Ureter (tissue), 1 donor: ENCODE data around the gene SLC24A3. TPM values are rescaled to one million over a fixed set of nuclear protein-coding genes. Genes with fewer than 3 reads are reported as not detected.

Experiments used
- DNase-seq: peaks from one replicate; pipeline ENCODE4 v3.0.0-alpha.2; 2020; ENCODE audit warnings: low spot score
- total RNA-seq: library from RNA; stranded (reverse); gene quantifications from one replicate; pipeline ENCODE4 v1.2.4, GENCODE V29; 2023
- donor health status: DM: yes; HTN: yes; CAD: no.

Gene SLC24A3
- total RNA-seq, 1 donor from 2014 or later, result 17.1 TPM

DNA sequence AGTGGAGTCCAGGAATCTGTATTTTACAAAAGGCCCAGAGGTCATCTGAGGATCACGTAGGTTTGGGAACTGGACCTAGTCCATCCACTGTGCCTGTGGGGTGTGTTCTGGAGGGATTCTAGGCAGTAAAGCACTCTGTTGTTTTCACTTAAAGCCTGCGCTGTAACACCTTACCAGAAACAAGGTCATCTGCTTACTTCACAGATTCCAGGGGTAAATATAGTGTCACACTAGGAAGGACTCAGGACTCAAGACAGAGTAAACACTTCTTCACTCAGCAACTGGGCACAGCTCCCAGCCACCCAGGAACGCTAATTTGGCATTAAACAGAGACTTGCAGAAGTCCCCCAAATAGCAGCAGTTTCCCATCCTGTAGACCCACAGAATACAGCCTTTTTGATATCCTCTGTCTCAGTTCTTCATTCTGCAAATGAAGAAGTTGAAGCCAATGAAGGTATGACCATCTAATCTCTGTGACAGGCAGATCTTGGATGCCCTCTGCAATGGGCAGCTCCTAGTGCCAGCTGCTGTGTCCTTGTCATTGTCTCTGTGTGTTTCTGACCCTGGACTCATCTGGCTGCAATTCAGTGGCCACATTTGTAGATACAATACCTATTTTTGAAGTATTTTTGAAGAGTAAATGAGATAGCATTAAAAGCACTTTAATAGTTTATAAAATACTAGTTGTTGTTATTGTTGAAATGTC, 129.1 kb downstream of the SLC24A3 start:
- no peak for DNase-seq

DNA sequence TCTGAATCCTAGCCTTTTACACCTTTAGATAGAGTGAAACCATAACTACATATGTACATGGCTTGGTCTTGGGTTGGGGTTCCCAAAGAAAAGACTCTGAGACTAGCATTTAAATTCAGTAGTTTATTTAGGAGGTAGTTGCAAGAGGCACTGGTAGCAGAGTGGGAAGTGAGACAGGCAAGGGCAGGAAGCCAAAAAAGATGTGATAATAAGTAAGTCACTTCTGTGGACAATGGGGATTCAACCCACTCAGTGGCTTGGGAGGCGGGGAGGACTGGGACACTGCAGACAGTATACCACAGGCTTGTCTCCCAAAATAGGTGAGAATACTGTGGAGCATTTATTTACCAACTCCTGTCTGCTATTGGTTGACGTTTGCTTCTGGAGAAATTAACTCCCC, 131.9 kb downstream of the SLC24A3 start:
- DNase-seq, result no peak

DNA sequence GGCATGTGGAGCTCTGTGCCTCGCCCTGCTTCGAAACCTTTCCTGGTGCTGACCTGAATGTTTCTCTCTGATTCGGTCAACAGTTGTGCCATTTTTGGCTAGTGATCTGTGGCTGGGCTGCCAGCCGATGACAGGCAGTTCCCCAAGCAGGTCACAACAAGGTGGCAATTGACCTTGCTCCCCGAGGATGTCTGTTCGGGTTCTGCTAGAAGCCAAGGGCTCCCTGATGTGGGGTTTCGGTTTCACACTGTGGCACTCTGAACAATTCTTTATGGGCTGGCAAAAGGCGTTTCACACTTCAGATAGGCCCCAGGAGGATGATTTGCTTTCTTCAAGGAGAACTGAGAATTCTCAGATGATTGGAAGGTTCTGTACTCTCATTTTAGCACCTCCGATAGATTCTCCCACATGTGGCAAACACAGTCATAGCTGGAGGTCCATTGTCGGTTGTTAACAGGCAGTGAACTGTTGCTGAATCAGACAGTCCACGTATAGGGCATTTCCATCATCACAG, 135.6 kb downstream of the SLC24A3 start:
- DNase-seq, result no peak

DNA sequence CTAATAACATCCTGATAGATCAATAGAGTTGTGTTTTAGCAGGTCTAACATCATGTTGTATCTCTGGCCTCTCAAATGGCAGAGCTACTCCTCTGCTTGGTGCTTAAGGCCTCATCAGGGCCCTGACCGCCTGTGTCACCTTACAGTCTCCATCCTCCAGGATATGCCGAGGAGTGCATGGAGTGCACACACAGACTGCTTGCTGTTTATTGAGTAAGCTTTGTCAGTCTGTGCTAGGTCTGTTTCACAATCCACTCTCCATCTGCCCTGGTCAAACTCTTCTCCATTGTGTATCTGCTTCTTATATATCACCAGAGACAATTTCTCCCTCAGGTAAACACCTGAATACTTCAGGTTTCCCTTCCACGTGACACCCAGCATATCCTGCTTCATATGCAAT, 136.1 kb downstream of the SLC24A3 start:
- DNase-seq, result no peak

DNA sequence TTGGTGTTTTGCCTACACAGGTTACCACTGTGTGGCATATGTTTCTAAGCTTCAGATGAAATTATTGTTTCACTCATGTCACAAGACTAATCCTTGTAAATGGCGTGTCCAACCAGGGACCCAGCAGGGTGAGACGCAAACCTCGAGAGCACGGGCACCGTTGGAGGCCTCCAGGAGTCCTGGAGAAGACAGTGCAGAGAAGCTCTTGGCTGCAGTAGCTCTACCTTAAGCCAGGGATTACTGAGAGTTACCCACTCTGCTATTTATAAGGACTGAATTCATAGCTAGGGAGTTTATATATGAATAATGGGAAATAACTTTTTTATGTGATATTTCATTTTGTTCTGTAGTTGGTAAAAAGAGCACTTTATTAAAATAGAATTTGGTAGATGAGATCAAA, 137.4 kb downstream of the SLC24A3 start:
- DNase-seq, result no peak

DNA sequence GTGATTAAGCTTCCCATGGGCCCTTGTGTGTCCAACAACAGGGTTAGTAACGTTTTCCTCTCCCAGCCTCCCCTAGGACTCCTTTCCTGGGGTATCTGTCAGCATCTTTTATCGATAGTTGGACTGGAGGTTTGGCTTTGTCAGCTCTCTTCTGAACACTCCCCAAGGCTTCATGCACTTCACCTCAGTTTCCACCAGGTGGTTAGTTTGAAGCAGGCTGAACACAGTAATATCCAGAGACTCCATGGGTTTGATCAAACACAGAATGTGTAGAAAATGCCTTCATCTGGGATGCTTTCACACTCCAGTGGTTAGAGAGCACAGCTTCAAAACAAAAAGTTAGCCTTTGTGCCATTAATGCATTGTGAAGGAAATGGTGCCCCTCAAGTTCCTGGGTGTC, 139.1 kb downstream of the SLC24A3 start:
- no peak for DNase-seq

DNA sequence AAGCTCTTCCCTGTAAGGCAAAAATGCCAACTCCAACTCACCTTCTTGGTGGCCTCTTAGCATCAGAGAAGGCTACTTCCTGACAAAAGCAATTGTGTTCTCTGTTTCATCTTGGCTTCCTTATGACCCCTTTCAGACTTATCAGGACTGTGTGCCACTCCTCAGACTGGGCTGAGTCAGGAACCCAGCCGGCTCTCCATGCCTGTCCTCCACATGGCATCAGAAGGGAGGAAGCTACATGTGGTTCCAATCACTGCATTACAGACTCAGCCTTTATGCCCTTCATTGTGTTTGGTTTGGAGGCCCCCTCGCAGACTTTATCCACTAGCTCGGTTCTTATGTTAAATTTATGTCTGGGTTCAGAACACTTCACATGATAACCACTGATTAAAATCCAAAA, 142.5 kb downstream of the SLC24A3 start:
- DNase-seq, result no peak

DNA sequence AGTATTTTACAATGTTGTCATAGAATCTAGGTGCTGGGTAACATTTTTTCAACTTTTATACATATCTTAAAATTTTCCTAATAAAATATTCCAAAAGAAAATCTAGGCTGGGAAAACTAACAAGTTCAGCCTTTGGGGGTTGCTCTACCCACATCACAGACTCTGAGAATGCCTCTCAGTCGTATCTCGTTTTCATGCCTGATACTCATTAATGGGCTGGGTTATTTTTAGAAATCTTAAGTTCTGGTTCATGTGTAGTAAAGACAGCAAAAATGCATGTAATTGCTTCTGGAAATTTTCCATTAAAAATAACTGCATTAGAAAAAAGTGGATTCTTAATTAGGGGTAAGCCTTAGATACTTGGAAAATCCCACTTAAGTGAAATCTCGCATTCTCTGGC, 149.3 kb downstream of the SLC24A3 start:
- no peak for DNase-seq

DNA sequence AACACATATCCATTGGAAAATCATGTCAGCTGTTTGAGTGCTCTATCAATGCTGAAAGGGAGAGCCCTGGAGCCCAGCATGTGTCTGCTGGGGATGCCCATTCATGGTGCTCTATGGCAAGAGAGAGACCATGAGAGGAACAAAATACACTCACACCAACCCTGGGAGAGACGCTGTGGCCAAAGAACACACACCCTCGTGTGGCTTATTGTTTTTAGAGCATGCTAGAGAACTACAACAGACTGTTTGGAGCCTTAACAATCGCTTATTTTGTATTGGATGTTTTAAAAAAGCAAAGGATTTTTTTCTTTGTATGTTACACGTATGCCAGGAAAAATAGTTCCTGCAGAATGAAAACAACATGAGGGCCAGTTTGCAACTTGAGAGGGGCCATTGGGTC, 151.0 kb downstream of the SLC24A3 start:
- no peak for DNase-seq

DNA sequence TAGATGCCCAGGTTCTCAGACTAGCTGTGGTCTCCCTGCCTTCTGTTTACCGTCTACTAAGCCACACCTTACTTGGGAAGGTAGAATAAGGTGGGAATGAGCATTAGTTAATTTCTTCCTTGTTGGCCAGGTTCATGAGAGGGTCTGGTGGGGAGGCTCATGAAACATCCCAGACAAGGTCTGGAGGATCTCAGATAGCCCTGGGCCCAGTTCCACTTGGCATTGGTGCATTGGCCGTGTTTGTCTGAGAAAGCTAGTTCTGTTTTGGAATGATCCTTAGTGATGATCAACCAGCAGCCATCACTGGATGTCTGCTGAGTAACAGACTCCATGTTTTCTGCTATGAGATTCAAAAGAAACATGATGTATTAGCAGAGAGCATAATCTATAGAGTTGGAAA, 155.1 kb downstream of the SLC24A3 start:
- DNase-seq, result peak; percentile 15

DNA sequence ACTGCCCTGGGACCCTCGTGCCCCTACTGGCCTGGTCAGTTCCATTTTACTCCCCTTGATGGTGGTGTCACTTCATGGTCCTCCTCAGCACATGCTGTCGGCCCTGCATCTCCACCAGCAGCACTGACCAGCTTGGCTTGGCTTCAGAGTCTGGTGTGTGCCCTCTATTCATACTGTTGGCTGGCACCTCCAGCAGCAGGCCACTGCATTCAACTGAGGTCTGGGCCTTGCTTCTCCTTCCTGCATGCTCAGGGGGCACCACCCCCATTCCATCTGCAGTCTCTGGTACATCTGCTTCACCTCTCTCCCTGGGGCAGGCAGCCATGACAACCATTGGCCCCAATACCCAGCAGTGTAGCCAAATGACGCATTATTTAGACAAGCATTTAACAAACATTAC, 155.9 kb downstream of the SLC24A3 start:
- DNase-seq, result no peak

DNA sequence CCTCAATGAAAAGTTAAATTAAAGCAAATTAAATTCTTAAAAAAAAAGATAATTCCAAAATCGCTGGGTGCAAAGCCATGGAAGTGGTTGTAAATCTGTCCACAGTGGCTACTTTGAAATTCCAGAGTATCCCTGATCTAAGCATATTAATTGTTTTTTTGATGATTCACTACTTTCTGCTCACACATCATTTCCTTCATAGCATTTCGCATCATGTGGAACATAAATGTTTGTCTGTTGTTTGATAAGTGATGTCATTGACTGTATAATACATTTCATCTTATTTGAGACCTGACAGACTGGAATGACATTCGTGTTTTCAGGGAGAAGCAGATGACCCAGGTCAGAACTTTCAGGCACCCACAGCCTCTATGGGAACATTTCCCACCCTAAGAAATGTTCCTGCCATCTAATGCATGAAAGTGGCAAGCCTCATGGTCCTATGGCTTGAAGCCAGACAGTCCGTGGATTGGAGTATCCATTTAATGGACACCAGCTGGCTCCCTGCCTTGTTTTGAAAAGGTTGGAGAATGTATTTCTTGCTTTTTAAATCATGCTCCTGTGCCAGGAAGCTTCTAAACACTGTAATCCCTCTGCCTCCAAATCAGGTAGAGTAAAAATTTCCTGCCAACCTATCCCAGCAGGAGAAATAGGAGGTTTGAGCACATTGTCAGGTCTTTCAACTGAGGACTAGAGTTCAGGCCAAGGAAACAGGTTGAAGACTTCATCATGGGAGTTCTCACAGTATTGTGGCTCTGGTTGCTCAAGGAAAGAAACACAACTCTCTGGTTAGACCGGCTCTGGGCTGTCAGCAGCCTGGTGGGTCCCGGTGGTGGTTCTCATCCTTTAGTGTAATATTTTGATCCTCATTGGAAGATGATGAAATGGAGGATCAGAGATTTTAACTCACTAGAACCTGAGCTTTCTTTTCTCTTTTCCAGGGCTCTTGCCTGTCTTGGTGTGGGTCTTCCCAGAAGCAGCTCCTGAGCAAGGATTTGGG, 157.9 kb downstream of the SLC24A3 start:
- DNase-seq, result no peak

DNA sequence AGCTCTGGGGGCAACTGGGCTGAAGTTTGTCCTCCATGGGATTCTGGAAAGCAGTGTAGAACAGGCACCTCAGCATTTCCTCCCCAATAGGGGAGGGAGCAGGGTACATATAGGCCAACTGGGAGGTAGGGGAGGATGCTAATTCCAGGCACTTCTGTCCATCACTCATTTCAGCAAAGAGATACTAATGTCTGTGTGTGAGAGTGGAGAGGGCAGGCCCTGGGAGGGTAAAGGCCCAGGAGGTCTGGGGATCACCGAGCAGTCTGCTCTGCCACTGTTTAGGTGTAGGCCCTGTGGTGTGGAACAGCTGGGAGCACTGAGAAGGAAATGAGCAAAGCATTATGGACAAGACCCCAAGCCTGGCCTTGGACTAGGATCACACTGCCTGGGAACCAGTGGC, 158.7 kb downstream of the SLC24A3 start:
- DNase-seq, result no peak

DNA sequence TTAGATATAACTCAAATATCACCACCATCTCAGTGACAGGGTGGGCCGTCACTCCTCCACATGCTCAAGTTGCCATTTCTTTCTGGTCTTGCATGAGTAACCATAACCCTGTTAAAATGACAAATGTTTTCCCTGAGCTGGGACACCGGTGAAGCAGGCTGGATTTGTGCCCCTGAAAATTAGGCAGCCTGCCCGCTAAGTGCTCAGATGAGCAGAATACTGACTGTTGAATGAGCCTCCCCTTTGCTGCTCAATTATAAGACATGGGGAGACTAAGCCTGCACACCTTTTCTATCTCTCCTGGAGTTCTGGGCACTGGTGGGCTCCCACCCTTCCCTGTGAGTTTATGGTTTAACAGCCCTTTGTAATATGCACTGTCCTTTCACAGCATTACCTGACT, 161.8 kb downstream of the SLC24A3 start:
- no peak for DNase-seq

DNA sequence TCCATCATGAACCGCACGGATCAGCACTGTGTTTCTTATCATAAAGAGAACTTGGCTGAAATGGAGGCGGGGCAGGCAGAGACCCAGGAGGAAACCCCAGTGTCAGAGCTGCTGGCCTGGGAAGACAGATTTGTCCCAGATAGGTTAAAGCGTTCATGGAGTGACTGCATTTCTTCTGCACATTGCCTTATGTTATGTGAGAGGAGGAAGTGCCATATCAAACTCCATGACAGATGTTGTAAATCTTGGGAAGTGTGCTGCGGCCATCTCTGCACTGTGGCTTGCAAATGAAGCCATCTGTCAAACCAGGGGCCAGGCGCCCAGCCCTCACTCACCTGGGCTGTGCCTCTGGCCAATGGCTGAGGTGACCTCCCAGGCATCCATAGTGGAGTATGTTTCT, 163.0 kb downstream of the SLC24A3 start:
- DNase-seq, result no peak

DNA sequence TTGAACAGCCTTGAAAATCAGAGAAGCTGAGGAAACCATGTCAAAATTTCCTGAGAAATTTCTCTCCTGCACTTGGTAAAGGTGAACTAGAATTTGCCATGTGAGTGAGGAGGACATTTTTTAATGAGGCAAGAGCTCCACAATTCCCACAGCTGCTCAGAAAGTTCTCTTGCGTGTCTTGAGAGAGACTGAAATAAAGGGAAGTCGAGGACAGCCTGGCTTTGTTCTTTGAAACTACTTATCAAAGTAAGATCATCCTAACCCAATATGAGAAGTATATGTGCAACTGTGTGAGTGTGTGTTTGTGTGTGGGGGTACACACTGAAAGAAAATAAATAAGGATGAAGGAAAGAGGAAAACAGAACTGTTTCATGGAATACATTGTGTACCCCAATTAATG, 163.4 kb downstream of the SLC24A3 start:
- DNase-seq, result no peak

DNA sequence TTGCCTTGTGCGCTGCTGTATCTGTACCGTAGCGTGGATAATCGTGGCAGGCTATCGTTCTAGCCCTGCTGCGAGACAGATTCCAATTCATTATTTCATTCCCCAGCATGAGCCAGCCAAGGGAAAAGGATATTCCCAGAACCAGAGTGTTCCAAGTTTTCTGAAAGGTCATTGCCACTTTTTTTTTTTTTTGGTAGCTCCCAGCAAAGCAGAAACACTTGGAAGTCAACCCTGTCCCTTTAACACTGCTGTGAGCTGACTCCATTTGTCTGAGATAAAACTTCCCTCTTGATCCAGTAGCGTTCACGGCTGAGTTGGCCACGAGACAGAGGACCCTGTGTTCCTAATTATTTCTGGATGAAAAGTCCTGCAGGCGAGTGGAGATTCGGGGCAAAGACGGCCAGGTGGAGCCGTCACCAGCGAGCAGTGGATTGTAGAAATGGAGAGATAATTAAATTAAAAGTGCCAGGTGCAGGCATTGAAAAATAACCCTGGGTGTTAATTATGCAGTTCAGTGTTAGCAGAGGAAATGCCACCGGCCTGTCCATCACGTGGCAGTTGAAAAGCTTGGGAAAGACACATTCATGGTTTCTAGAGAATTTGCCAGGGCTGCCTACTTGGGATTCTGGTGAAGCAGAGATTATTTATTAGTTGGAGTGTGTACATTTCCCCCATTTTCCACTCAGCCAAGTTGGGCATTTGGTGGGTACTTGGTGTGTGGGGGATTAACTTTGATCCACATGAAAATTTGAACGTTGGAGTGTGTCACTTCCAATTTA, 164.2 kb downstream of the SLC24A3 start:
- no peak for DNase-seq

DNA sequence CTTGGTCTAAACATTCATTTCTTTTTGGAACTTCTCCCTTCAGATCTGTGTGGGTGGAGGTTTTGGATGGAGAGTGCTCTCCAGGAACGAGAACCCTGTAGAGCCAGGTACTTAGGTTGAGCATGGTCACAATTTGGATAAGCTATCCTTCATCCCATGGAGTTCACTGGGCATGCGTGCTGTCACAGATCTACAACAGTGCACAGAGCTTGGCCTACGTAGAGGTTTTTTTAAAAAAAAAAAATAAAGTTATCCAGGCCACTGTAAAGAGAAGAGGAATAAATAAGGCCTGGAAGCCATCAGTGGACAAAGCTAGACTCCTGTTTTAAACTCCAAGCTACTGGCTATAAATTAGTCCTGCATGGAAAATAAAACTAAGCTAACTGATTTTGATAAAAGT, 165.6 kb downstream of the SLC24A3 start:
- DNase-seq, result no peak

DNA sequence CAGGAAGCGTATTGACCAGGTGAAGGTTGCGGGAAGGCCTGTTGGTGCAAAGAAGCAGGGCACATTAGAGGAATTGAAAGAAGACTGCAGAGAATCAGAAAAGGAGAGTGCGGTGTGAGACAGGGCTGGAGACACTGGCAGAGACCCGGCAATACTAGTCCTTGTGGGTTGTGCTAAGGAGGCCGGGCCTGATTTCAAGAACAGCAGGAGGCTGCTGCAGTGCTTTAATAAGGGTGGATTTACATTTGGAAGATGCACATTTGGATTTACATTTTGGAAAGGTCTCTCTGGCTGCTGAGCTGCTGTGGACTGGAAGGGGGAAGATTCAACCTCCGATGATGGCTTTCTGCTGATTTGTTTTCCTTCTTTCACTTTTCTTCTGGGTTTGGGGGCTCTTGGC, 167.8 kb downstream of the SLC24A3 start:
- no peak for DNase-seq

DNA sequence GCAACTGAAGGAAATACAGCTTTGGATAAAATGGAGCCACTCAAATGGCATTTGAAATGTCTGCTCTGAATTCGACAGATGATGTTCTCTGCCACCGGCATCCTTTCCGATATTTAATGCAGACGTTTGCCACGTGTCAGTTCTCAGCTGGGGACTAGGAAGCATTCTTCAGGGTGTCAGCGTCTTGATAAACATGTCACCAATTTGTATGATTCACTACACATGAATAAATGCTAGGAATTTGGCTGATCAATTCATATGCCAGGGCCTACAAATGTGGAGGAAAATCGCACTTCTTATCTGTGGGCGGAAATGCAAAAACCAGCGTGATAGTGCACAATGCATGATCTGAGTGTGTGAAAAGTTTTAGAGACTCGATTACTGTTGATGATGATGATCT, 169.5 kb downstream of the SLC24A3 start:
- no peak for DNase-seq

DNA sequence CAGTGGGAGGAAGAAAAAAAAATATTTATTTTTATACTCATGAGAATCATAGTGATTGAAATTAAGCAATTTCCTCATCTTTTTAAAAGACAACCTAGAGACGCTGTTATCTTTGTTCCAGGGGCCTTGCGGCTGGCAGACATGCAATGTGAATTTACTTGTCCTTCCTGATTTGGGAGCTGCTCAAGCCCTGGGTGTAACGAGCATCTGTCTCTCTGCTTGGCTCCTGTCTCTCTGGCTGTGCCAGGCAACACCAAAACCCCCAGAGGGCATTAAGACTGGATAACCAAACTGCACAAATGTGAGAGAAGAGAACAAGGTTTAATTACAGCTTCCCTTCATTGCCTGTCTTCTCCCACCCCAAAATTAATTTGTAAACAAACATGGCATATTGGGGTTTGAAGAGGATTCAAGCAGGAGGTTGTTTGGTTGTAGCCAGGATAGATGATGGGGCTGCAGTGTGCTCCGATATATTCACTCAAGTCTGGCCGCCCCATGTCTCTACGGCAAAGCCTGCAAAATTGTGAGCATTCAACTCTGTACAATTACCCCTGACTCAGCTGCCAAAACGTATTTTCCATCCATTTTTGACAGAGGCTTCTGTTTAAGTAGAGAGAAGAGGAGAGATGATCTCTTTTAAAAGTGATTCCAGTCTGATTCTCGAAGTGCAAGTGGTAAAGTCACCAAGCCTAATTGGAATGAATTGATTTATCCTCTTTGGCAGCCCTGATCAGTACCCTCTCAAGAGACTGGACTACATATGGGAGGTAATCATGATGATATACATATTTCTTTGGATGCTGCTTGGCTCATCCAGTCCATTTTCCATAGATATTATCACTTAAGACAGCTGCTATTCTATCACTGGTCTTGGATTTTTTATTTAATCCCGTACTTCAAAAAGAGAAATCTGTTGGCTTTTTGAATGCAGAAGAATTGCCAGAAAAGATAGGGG, 170.2 kb downstream of the SLC24A3 start:
- no peak for DNase-seq
